Uterus (tissue), 2 donors: ENCODE measurements around the gene HIP1.
"Not testable (repeated sequence)": the region's sequence is repeated elsewhere in the genome, so short reads cannot be mapped to it uniquely, and the experiment has no call there.

Experiments used
- CTCF ChIP-seq, 4 experiments: fragments of 200-600 bp in 2 of 4; fragments of 450-650 bp in 2 of 4; sonication (generic) in 2 of 4; IDR thresholded peaks; one replicate each; pipeline ENCODE4 v1.5.1; 2016 to 2019; ENCODE audit warnings: antibody characterized with exemption in 4 of 4, mild to moderate bottlenecking in 2 of 4, moderate library complexity in 1 of 4
- POLR2A ChIP-seq, 2 donors: fragments of 450-650 bp; IDR thresholded peaks; one replicate each; pipeline ENCODE4 v1.6.1; 2016; ENCODE audit warnings: antibody characterized with exemption in 2 of 2, mild to moderate bottlenecking in 1 of 2, moderate library complexity in 1 of 2

GRCh38 chr7:75788154-75788847 lies 49.6 kb upstream of the HIP1 start:
- TF ChIP-seq CTCF, POLR2A (IDR thresholded peaks at IDR 0.05): not testable (repeated sequence)
